ENCODE data around the gene ARPC1B. TPM values are rescaled to one million over a fixed set of nuclear protein-coding genes. Genes with fewer than 3 reads are reported as not detected.
A peak's percentile ranks its signal among the peaks of the same experiment; 100 is the strongest.
"Not testable (repeated sequence)": the region's sequence is repeated elsewhere in the genome, so short reads cannot be mapped to it uniquely, and the experiment has no call there.

The ARPC1B gene
- total and polyA plus RNA-seq, 5 donors from 2014 or later, result 205 to 898 (median 623) TPM

DNA sequence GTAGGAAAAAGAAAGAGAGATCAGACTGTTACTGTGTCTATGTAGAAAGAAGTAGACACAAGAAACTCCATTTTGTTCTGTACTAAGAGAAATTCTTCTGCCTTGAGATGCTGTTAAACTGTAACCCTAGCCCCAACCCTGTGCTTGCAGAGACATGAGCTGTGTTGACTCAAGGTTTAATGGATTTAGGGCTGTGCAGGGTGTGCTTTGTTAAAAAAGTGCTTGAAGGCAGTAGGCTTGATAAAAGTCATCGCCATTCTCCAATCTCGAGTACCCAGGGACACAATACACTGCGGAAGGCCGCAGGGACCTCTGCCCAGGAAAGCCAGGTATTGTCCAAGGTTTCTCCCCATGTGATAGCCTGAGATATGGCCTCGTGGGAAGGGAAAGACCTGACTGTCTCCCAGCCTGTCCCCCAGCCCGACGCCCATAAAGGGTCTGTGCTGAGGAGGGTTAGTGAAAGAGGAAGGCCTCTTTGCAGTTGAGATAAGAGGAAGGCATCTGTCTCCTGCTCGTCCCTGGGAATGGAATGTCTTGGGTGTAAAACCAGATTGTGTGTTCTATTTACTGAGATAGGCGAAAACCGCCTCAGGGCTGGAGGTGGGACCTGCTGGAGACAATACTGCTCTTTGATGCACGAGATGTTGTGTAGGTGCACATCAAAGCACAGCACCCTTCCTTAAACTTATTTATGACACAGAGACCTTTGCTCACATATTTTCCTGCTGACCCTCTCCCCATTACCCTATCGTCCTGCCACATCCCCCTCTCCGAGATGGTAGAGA lies 57.4 kb downstream of the ARPC1B start:
- not testable (repeated sequence) for H3K9me3 ChIP-seq (ENCODE audit: control insufficient read depth in 2 of 2, low read length in 2 of 2); H3K27ac ChIP-seq (ENCODE audit: insufficient read depth, low read length, poor library complexity, severe bottlenecking); ATAC-seq (ENCODE audit: low read depth in 2 of 2); H3K4me3 Mint-ChIP-seq; DNase-seq; H3K9me3 Mint-ChIP-seq; H3K36me3 Mint-ChIP-seq; H3K4me3 ChIP-seq (ENCODE audit: low read depth, low read length); H3K4me1 ChIP-seq (ENCODE audit: control insufficient read depth, insufficient read depth, low read length, poor library complexity, severe bottlenecking); H3K27me3 ChIP-seq (ENCODE audit: control insufficient read depth, insufficient read depth, low read length); H3K27me3 Mint-ChIP-seq
- peaks cover 13% of the 10 kb centered on the region for H3K36me3 ChIP-seq (ENCODE audit: control insufficient read depth, insufficient read depth, low read length)
- Mint-ChIP-seq H3K27ac (peak overlapping the region in 2 of 3 donors; percentile 20 to 38), H3K4me1 (peaks cover 0 to 10% (median 0%) of the 10 kb centered on the region in 4 donors)

GRCh38 chr7:99433158-99433557 lies 58.6 kb downstream of the ARPC1B start:
- no peak for DNase-seq
- no peak overlapping the region for H3K4me3 Mint-ChIP-seq

GRCh38 chr7:99437946-99438572 lies 63.5 kb downstream of the ARPC1B start:
- Histone ChIP-seq H3K4me1 (ENCODE audit: control insufficient read depth, insufficient read depth, low read length, poor library complexity, severe bottlenecking) (peaks cover 20% of the 10 kb centered on the region), H3K9me3 (ENCODE audit: control insufficient read depth in 2 of 2, low read length in 2 of 2) (no peaks in the 10 kb centered on the region), H3K27me3 (ENCODE audit: control insufficient read depth, insufficient read depth, low read length) (no peaks in the 10 kb centered on the region), H3K36me3 (ENCODE audit: control insufficient read depth, insufficient read depth, low read length) (peaks cover 10% of the 10 kb centered on the region), H3K27ac (ENCODE audit: insufficient read depth, low read length, poor library complexity, severe bottlenecking) (peak overlapping the region; percentile 75), H3K4me3 (ENCODE audit: low read depth, low read length) (peak overlapping the region; percentile 37)
- H3K9me3 Mint-ChIP-seq, result no peaks in the 10 kb centered on the region
- H3K27me3 Mint-ChIP-seq, result no peaks in the 10 kb centered on the region
- H3K4me1 Mint-ChIP-seq, result peaks cover 4 to 43% (median 20%) of the 10 kb centered on the region in 4 donors
- peaks cover 8% of the 10 kb centered on the region for H3K36me3 Mint-ChIP-seq
- peak overlapping the region; percentile 76 to 92 (median 87) for H3K27ac Mint-ChIP-seq
- ATAC-seq (ENCODE audit: low read depth in 2 of 2) (no peak), DNase-seq (peak in 1 of 3 donors; percentile 14)
- H3K4me3 Mint-ChIP-seq, result peak overlapping the region; percentile 93 to 99 (median 96)

More at GRCh38 chr7:99433158-99433557, 58.6 kb downstream of the ARPC1B start:
- H3K4me1 ChIP-seq (ENCODE audit: control insufficient read depth, insufficient read depth, low read length, poor library complexity, severe bottlenecking), result peaks cover 5% of the 10 kb centered on the region
- no peaks in the 10 kb centered on the region for H3K9me3 Mint-ChIP-seq
- peaks cover 0 to 19% (median 0%) of the 10 kb centered on the region in 4 donors for H3K4me1 Mint-ChIP-seq
- no peak overlapping the region for H3K4me3 ChIP-seq (ENCODE audit: low read depth, low read length)
- no peaks in the 10 kb centered on the region for H3K27me3 Mint-ChIP-seq
- peaks cover 9% of the 10 kb centered on the region for H3K36me3 Mint-ChIP-seq
- peaks cover 13% of the 10 kb centered on the region for H3K36me3 ChIP-seq (ENCODE audit: control insufficient read depth, insufficient read depth, low read length)
- H3K9me3 ChIP-seq (ENCODE audit: control insufficient read depth in 2 of 2, low read length in 2 of 2), result no peaks in the 10 kb centered on the region
- H3K27ac Mint-ChIP-seq, result no peak overlapping the region
- no peak overlapping the region for H3K27ac ChIP-seq (ENCODE audit: insufficient read depth, low read length, poor library complexity, severe bottlenecking)
- no peaks in the 10 kb centered on the region for H3K27me3 ChIP-seq (ENCODE audit: control insufficient read depth, insufficient read depth, low read length)
- no peak for ATAC-seq (ENCODE audit: low read depth in 2 of 2)

- H3K27me3 ChIP-seq (ENCODE audit: control insufficient read depth, insufficient read depth, low read length), result no peaks in the 10 kb centered on the region
- H3K27me3 Mint-ChIP-seq, result no peaks in the 10 kb centered on the region
- H3K9me3 Mint-ChIP-seq, result no peaks in the 10 kb centered on the region
- DNase-seq (peak; percentile 79 to 91 (median 84)), ATAC-seq (ENCODE audit: low read depth in 2 of 2) (peak; percentile 90)
- H3K4me3 ChIP-seq (ENCODE audit: low read depth, low read length), result peak within 1 kb of the TSS; percentile 83
- H3K36me3 ChIP-seq (ENCODE audit: control insufficient read depth, insufficient read depth, low read length), result peaks cover 10% of the 10 kb centered on the region
- H3K27ac Mint-ChIP-seq, result peak within 1 kb of the TSS; percentile 79 to 98 (median 95)
- no peaks in the 10 kb centered on the region for H3K9me3 ChIP-seq (ENCODE audit: control insufficient read depth in 2 of 2, low read length in 2 of 2)
- H3K36me3 Mint-ChIP-seq, result peaks cover 11% of the 10 kb centered on the region
- H3K4me3 Mint-ChIP-seq, result peak within 1 kb of the TSS; percentile 93 to 99 (median 96)
- H3K27ac ChIP-seq (ENCODE audit: insufficient read depth, low read length, poor library complexity, severe bottlenecking), result peak within 1 kb of the TSS; percentile 75
- H3K4me1 Mint-ChIP-seq, result peaks cover 4 to 45% (median 22%) of the 10 kb centered on the region in 4 donors
- peaks cover 20% of the 10 kb centered on the region for H3K4me1 ChIP-seq (ENCODE audit: control insufficient read depth, insufficient read depth, low read length, poor library complexity, severe bottlenecking)
These were observed 64.3 kb downstream of the ARPC1B start, which contains the start of the genes CPSF4 and PTCD1 for GRCh38 chr7:99438573-99439480. CPSF4 (plus strand) TSS chr7:99438943; CDS start chr7:99439083, 140 bp downstream. PTCD1 (minus strand) TSS chr7:99438798; CDS start chr7:99435242, 3,556 bp downstream.

DNA sequence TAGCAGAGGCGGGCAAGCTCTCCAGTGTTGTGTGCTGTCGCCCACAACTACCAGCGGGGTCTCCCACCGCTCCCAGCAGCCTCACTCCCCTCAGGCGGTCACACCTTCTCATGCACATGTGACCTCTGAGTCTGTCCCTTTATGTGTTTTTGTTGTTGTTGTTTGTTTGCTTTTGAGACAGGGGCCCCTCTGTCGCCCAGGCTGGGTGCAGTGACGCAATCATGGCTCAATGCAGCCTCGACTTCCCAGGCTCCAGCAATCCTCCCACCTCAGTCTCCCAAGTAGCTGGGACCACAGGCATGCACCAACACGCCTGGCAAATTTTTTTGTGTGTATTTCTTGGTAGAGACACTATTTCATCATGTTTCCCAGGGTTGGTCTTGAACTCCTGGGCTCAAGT lies 65.7 kb downstream of the ARPC1B start:
- Histone ChIP-seq H3K36me3 (ENCODE audit: control insufficient read depth, insufficient read depth, low read length) (peaks cover 11% of the 10 kb centered on the region), H3K4me3 (ENCODE audit: low read depth, low read length) (no peak overlapping the region), H3K27ac (ENCODE audit: insufficient read depth, low read length, poor library complexity, severe bottlenecking) (no peak overlapping the region), H3K4me1 (ENCODE audit: control insufficient read depth, insufficient read depth, low read length, poor library complexity, severe bottlenecking) (peaks cover 20% of the 10 kb centered on the region), H3K9me3 (ENCODE audit: control insufficient read depth in 2 of 2, low read length in 2 of 2) (no peaks in the 10 kb centered on the region), H3K27me3 (ENCODE audit: control insufficient read depth, insufficient read depth, low read length) (no peaks in the 10 kb centered on the region)
- ATAC-seq (ENCODE audit: low read depth in 2 of 2), result no peak
- Mint-ChIP-seq H3K36me3 (peaks cover 14% of the 10 kb centered on the region), H3K9me3 (no peaks in the 10 kb centered on the region), H3K4me1 (peaks cover 4 to 47% (median 25%) of the 10 kb centered on the region in 4 donors), H3K27ac (peak overlapping the region; percentile 60 to 98 (median 71)), H3K27me3 (no peaks in the 10 kb centered on the region), H3K4me3 (peak overlapping the region; percentile 93 to 99 (median 96))
- DNase-seq, result no peak

Other genes starting within 250 kb of the ARPC1B start
- gene SMURF1, start 230.6 kb upstream of the ARPC1B start, total RNA-seq, result 35.3 TPM
- gene SMURF1, start 230.6 kb upstream of the ARPC1B start, polyA plus RNA-seq, result 1 to 10 TPM; 1.3 to 2.1 (median 1.6) TPM
- gene KPNA7, start 166.6 kb upstream of the ARPC1B start, total RNA-seq, result not detected
- gene KPNA7, start 166.6 kb upstream of the ARPC1B start, polyA plus RNA-seq, result not detected
- gene MYH16, start 101.9 kb upstream of the ARPC1B start, total RNA-seq, result not detected
- gene MYH16, start 101.9 kb upstream of the ARPC1B start, polyA plus RNA-seq, result not detected
- gene ARPC1A, start 48.8 kb upstream of the ARPC1B start, total RNA-seq, result 42.5 TPM
- 10 to 100 TPM; 70.2 to 79.0 (median 75.9) TPM for gene ARPC1A, start 48.8 kb upstream of the ARPC1B start, polyA plus RNA-seq
- gene PDAP1, start 33.9 kb downstream of the ARPC1B start, total RNA-seq, result 52.8 TPM
- gene PDAP1, start 33.9 kb downstream of the ARPC1B start, polyA plus RNA-seq, result 10 to 100 TPM; 17.2 to 27.5 (median 19.7) TPM
- 130 TPM for gene BUD31, start 34.2 kb downstream of the ARPC1B start, total RNA-seq
- 100 to 1,000 TPM; 175 to 251 (median 224) TPM for gene BUD31, start 34.2 kb downstream of the ARPC1B start, polyA plus RNA-seq
- gene PTCD1, start 64.1 kb downstream of the ARPC1B start, total RNA-seq, result 3.2 TPM
- gene PTCD1, start 64.1 kb downstream of the ARPC1B start, polyA plus RNA-seq, result 1 to 10 TPM in 3 of 4 donors, under 1 TPM in 1; 0.91 to 3.8 (median 3.1) TPM
- gene CPSF4, start 64.2 kb downstream of the ARPC1B start, total RNA-seq, result 43.7 TPM
- 10 to 100 TPM; 19.4 to 28.8 (median 23.1) TPM for gene CPSF4, start 64.2 kb downstream of the ARPC1B start, polyA plus RNA-seq
- gene ATP5MF, start 91.4 kb downstream of the ARPC1B start, total RNA-seq, result 117 TPM
- 100 to 1,000 TPM; 433 to 595 (median 475) TPM for gene ATP5MF, start 91.4 kb downstream of the ARPC1B start, polyA plus RNA-seq
- 15.8 TPM for gene ZNF789, start 98.2 kb downstream of the ARPC1B start, total RNA-seq
- 1 to 10 TPM; 4.2 to 6.9 (median 6.2) TPM for gene ZNF789, start 98.2 kb downstream of the ARPC1B start, polyA plus RNA-seq
- 224 TPM for gene ZNF394, start 125.6 kb downstream of the ARPC1B start, total RNA-seq
- gene ZNF394, start 125.6 kb downstream of the ARPC1B start, polyA plus RNA-seq, result 10 to 100 TPM; 53.9 to 72.0 (median 69.4) TPM
- gene ZKSCAN5, start 129.9 kb downstream of the ARPC1B start, total RNA-seq, result 5.8 TPM
- 1 to 10 TPM; 2.8 to 5.0 (median 4.2) TPM for gene ZKSCAN5, start 129.9 kb downstream of the ARPC1B start, polyA plus RNA-seq
- 3.1 TPM for gene FAM200A, start 177.4 kb downstream of the ARPC1B start, total RNA-seq
- 10 to 100 TPM in 1 of 4 donors, 1 to 10 TPM in 3; 3.6 to 10.8 (median 5.2) TPM for gene FAM200A, start 177.4 kb downstream of the ARPC1B start, polyA plus RNA-seq
- 148 TPM for gene ZNF655, start 183.9 kb downstream of the ARPC1B start, total RNA-seq
- gene ZNF655, start 183.9 kb downstream of the ARPC1B start, polyA plus RNA-seq, result 100 to 1,000 TPM in 1 of 4 donors, 10 to 100 TPM in 3; 89.9 to 121 (median 95.5) TPM
- 1.1 TPM for gene TMEM225B, start 223.5 kb downstream of the ARPC1B start, total RNA-seq
- gene TMEM225B, start 223.5 kb downstream of the ARPC1B start, polyA plus RNA-seq, result 1 to 10 TPM in 2 of 4 donors, under 1 TPM in 2; 0.67 to 2.3 (median 1.00) TPM
- 47.3 TPM for gene ZSCAN25, start 242.2 kb downstream of the ARPC1B start, total RNA-seq
- gene ZSCAN25, start 242.2 kb downstream of the ARPC1B start, polyA plus RNA-seq, result 10 to 100 TPM in 3 of 4 donors, 1 to 10 TPM in 1; 9.9 to 20.4 (median 14.0) TPM